GM18526 (cell line): Measurements from ENCODE around the gene SCN4A.

Experiments used
- POLR2A ChIP-seq: IDR thresholded peaks from 3 replicates; pipeline ENCODE4 v1.6.1; 2011; ENCODE audit not compliant: insufficient read length; ENCODE audit errors: extremely low read depth

Gene SCN4A

DNA sequence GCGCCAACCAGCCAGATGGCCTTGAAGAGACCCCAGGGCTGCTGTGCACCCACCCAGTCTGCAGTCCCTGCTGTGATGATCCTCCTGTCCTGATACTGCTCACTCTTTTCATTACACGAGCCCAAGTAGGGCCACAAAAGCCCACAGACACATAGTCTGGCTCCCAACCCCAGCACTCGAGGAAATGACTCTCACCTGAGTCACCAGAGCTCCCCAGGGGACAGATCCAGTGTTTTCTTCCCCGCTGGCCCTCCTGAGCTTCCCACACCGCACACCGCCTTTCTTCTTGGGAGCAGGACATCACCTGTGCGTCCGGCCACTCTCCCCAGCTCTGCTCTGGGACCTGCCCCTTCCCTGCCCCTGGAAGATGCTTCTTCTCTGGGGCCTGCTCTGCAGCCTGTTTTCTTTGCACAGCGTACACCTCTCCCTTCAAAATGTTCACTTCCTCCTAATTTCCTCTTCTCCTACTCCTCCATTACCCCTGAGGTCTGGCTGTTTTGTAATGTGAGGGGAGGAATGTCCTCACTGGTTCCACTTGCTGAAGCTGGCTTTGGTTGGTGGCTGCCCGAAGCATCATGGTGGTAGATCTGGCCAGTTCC is 2.0 kb upstream of the SCN4A start:
- TF ChIP-seq POLR2A = no peak

DNA sequence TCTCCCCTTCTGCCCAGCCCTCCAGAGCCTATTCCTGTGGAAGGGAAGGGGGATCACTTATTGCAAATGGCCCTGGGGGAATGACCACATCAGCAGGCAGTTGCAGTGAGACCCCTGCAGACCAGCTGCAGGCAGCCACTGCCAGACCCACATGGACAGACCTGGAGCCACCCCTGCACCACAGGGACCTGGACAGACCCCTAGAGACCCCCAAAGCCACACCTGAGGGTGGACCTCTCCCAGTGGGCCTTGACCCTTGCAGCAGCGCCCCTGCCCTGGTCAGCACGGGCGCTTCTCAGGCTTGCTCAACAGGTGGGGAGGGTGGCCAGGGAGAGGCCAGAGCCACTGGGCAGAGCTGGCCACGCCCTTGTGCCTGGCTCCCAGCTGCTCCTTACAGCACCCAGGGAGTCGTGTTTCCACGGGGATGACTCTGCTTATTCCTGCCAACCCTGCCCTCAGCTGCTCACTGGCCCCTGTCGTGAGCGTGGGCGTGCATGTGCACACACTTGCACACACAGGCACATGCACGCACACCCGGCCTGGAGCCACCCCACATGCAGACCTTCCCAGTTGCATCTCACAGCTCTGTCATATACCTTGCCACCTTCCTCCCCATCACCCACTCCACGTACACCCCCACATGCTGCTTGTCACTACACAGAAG is 1.3 kb upstream of the SCN4A start:
- TF ChIP-seq POLR2A = no peak

DNA sequence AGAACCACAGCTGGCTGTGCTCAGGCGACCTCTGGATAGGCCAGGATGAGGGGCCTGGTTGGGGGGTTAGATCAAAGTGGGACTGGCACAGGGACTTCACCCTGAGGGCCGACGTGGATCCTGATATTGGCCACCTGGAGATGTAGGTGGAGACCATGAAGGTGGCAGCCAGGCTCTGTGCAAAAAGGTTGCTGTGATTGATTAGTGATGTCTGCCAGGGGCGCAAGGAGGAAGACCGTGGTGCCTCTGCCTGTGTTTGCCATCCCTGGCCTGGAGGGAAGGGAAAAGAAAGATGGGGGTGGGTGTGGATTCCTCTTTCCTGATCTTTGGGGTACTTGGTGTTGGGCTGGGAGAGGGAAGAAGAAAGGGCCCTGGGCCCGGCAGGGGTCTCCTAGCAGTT is 529 bp upstream of the SCN4A start:
- TF ChIP-seq POLR2A = no peak

DNA sequence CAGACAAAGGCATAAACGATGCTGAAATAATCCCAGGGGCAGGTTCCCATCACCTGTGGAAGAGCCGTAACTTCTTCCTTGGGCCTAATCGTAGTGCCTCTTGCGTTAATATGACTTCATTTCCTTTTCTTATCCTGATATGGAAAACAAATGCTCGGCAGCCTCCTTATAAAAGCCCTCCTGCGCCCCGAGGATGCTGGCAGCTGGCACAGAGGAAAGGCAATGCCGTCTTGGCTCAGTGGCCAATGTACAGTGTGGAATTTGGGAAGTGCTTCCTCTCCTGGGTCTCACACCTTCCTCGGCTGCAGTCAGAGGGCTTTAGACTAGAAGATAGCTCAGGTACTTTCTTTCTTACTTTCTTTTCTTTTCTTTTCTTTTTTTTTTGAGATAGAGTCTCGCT is 3.4 kb downstream of the SCN4A start:
- no peak for TF ChIP-seq POLR2A

DNA sequence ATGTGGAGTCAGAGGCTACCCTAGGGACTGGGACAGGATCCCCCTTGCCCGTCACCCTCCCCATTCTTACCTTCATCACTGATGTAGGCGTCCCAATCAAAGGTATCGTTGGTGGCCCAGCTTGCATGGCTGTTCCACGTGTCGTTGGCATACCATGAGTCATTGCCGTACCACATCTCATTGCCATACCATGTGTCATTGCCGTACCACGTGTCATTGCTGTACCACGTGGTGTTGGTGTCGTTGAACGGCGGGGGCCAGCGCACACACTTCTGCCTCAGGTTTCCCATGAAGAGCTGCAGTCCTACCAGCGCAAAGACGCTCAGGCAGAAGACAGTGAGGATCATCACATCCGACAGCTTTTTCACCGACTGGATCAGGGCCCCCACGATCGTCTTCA is 4.8 kb downstream of the SCN4A start:
- TF ChIP-seq POLR2A = no peak

DNA sequence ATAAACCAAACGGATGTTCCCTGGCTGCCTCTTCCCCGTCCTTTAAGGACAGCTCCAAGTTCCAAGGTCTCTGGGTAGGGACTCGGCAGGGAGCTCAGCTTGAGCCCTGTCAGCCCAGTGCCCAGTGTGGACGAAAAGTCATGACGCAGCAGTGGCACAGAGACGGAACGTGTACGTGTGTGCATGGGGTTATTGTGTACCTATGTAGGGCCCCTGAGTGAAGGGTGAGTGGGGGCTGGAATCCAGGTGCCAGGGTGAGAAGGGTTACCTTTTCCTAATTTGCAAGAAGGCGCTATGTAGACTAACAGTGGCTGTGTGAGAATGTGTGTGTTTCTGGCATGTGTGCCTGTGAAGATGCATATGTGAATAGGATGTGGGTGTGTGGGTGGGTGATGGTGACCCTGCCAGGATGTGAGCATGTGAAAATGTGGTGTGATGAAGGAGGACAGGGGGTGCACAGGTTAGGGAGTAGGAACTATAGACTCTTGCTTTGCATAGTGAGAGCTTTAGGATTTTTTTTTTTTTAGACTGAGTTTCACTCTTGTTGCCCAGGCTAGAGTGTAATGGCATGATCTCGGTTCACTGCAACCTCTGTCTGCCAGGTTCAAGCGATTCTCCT is 6.0 kb downstream of the SCN4A start:
- TF ChIP-seq POLR2A = no peak

DNA sequence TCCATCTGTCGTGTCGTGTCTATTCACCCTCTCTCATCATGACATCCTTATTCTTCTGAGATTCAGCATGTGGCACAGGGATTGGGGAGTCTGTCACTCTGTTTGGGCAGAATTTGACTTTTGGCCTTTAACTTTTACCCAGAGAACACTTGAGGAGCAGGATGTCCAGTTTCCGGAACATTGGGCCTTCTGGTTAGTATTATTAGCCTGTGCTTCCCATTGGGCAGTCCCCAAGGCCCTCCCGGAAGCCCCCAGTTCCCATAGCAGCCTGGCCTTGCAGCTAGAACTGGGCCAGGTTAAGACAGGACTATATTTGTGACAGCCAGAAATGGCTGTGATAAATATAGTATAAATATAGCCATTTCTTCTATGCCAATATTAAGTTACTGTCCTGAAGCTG is 9.6 kb downstream of the SCN4A start:
- no peak for TF ChIP-seq POLR2A

DNA sequence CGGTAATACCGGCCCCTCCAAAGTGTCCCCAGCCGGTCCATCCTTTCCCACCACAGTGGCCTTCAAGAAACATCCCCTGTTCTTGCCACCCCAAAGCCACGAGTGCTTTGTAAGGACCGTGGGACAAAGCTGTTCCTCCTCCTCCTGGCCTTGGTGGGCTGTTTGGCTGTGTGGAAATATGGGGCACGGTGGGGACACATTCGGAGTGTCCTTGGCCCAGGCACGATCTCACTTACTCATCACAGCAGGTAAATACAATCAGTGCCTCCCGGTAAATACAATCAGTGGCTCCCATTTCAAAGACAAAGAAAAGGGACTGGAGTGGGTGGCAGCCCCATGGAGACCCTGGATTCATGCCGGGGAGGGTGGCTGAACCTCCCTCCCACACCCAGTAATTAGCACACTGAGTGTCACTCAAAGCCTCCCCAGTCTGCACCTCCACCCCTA is 10.4 kb downstream of the SCN4A start:
- no peak for TF ChIP-seq POLR2A

DNA sequence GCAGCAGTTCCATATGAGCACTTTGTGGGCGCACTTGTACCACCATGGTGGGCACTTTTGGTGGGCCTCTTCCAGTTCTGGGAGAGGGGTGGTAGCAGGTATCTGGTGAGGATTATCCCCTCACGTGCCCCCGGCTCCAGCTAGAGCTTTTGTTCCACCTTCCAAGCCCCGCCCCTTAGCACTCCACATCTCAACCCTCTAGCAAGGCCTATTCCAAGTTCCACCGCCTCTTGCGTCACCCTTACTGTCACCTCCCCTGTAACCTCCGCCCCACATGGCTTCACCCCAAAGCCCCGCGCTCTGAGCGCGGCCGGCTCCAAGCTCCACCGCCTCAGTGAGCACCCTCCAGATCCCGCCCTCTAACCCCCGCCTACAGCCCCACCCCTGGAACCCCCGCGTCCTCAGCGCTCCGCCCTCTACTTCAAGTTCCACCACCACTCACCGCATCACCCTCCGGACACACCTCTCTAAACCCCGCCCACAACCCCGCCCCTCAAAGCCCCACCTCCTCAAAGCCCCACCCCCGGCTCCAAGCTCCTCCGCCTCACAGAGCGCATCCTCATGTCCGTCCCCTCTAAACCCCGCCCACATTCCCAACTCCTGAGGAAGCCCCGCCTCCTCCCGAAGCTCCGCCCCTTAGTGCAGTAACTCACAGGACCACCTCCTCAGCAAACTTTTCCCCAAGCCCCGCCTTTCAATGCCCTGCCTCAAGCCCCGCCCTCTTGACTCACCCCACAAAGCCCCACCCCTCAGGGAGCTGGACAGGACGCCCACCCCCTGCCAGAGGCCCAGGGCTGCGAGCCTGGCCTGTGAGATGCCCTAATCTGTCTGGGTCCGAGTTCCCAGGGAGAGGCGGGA is 11.1 kb downstream of the SCN4A start:
- TF ChIP-seq POLR2A = no peak

DNA sequence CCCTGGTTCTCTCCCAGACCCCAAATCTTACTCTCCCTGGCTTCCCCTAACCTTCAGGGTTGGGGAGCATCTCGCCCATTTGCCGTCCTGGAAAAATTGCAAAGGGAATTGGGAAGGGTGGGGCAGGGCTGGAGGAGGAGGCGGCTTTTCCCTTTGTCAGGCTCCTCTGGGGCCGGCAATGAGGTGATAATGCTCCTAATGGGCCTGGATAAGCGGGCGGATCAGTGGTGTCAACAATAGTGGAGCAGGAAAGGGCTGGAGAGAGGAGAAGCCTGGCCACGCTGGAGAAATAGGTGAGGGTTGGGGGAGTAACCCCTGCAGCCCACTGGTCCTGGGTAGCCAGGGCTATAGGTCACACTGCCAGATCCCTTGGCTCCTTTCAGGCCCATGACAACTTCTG is 12.3 kb downstream of the SCN4A start:
- no peak for TF ChIP-seq POLR2A

DNA sequence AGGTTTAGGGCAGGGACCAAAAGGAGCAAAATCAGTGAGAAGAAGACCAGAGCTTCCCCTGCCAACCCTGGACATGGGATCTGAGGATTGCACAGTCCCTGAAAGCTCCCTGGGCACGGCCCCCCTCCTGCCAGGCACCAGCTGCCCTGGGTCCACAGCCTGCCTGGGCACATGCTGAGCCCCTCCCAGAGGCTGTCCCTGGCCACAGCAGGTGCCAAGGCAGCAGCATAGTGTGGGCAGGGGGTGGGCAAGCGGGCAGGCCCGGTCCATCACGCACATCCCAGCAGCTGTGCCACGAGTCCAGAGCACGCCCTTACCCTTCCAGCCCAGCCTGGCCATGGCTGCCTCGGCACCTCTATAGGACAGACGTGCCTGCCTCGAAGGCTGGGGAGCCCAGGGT is 12.7 kb downstream of the SCN4A start:
- TF ChIP-seq POLR2A = no peak

DNA sequence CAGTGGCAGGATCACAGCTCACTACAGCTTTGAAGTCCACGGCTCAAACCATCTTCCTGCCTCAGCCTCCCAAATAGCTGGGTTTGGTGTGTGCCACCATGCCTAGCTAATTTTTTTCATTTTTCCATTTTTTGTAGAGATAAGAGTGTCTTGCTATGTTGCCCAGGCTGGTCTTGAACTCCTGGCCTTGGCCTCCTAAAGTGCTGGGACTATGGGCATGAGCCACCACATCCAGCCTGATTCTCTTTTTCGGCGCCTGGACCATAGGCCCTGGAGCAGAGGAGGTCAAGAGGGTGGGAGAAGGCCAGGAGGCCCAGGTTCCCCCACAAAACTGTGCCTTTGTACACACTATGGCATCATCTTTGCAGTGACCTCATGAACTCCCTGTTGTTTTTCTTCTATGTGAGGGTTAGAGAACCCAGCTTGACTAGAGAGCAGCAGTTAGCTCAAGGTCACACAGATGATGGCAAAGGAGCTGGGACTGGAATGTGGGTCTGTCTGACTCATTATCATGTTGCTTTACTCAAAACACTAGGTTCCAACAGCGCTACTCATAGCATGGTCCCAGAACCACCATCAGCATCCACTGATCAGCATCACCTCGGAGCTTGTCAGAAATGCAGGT is 16.3 kb downstream of the SCN4A start:
- TF ChIP-seq POLR2A = no peak

DNA sequence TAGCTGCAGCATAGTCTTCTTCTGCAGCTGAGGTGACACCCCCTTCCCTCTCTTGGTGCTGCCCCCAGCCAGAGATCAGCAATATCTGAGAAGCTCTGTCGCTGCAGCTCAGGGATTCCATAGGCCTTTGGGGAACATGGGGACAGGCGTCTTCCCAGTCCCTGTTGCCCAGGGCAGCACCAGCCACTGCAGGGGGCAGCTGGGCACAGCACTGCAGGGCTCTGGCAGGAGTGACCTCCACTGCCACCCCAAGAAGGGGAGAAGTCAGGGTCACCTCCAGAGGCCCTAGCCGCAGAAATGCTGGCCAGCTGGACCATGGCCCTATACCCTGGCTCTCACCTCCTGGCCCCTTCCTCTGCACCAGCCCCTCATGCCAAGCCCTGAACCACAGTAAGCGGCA is 16.9 kb downstream of the SCN4A start:
- TF ChIP-seq POLR2A = no peak

DNA sequence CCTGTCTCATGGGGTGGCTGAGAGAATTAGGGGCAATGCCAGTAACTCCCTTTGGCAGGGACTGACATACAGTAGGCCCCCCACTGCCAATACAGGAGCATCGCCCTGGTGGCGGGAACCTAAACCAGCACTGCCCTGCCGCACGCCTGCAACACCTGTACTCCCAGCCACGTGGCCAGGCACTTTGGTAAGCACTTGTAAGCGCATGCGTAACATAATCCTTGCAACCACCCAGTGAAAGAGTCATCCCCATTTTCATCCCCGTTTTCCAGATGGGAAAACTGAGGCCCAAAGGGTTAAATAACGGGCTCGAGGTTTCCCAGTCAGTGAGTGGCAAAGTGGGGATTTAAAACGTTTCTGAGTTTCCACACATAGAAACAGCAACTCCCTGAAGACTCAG is 17.5 kb downstream of the SCN4A start:
- no peak for TF ChIP-seq POLR2A

DNA sequence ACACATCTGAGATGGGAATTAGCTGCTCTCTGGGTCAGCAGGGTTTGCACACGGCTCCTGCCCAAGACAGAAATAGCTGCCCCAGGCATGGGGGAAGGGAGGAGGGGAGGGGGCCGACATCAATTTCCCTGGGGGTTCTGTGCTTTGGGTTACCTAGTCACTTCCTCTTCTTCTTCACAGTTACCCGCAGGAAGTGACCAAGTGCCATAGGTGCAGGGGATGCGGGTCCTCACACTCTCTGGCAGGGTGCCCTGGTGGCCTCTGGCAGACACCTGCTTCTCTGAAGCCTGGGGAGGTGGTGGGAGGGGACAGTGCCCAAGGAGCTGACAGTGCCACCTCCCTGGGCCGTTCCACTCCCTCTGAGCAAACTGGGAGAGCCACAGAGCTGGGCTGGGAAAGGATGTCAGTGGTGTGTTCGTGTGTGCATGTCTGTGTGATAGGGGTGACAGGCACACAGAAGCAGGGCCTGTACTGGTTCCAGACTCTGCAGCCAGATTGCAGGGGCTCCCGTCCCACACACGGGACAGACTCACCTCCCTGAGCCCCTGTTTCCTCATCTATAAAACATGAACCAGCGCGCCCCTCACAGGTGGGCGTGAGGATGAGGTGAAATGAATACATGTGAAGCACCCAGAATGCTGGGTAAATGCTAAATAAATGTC is 18.2 kb downstream of the SCN4A start:
- no peak for TF ChIP-seq POLR2A
